GM18498 (cell line): ENCODE data around the gene ARGLU1.

Source experiments
- ATAC-seq: cut with Tn5 transposase; IDR thresholded peaks from one replicate; pipeline ENCODE4 v1.9.1; 2021; ENCODE audit warnings: mild to moderate bottlenecking, moderate library complexity; ENCODE audit not compliant: unreplicated experiment

Gene ARGLU1

DNA sequence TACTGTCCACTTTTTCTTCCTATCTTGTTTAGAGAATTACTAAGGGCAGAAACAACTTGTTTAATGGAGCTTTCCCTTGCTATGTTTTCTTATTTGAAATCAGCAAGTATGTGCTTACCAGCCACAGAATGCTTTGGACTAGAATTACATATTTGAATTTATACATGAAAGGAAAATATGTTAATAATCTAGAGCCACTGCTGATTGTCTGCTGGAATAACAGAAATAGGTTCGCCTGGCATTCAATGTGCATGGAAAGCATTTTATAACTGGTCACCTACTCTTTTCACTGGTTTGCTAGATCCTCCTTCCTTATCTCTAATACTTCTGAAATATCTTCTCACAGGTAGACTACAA lies 40.5 kb downstream of the ARGLU1 start:
- ATAC-seq: no peak

DNA sequence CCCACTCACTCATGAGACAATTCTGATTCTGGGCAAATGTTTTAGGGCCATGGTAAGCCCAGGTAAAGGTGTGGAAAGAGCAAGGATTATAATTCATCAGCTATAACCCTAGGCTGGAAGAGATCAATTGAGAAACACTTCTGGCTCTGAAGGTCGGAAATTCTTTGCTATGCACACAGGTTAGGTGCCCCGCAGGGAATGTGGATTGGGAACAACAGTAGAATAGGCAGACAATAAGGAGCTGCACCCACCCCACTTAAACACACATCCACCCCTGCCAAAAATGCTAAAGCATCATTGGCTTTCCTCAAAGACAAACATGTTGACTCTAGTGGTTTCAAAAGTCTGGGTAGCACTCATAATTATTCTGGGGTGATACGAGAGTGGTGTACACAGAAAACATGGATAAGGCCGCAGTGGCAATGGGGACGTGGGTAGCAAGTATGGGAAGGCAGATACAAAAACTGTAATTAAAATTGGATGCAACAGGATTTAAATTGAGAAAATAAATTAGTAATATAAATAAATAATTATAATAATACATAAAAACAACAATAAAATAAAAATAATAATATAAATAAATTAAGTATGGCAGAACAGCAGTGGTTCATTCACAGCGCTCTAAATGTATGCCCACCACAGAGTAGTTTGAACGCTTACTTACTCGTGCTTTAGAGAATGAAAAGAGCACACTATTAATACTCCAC lies 41.0 kb downstream of the ARGLU1 start:
- no peak for ATAC-seq

DNA sequence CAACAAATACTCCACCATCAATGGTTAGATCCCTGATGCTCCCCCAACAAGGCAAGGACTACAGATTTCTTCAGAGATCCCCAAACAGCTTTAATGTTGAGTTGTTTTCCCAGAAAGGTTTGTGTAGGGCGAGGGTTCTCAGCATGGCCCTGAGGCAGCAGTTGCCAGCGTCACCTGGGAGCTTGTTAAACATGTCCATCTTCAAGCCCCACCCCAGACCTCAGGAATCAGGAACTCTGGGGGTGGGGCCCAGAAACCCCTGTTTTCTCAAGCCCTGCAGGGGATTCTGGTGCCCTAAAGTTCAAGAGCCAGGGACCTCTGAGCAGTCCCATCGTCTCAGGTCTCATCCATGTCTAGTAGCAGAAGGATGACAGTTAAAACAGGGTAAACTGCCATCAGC lies 42.1 kb downstream of the ARGLU1 start:
- no peak for ATAC-seq

DNA sequence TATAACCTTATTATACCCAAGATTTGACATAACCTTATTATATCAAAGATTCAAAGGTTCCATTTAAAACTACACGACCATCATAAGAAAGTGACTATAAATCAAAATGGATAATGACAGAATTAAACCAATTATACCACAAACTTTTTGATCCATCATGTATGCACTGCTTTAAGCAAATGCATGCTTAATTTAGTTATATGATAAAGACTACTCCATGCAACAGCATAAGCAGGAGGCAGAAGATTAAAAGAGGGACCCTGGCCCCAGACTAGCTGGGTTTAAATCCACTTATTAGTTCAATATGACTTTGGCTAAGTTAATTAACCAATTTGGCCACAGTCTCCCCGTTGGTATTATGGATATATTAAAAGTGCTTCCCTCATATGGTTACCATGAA lies 43.8 kb downstream of the ARGLU1 start:
- no peak for ATAC-seq

DNA sequence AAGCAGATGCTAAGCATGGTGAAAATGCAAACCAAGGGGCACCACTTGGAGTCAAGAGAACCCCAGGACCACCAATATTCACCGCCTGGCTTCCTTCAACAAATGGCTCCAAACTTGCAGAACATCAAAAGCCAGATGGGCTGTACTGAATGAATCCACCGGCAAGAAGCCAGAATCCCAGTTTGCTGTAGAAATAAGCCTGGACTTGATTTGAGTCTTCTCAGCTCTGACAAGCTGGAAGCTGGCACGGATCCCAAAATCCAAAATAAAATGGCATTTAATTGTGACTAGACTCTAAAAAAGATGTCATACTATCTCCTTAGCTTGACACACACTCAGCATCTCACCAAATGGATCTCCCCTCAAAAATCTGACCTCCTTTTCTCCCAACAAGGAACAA lies 44.4 kb downstream of the ARGLU1 start:
- ATAC-seq: no peak

DNA sequence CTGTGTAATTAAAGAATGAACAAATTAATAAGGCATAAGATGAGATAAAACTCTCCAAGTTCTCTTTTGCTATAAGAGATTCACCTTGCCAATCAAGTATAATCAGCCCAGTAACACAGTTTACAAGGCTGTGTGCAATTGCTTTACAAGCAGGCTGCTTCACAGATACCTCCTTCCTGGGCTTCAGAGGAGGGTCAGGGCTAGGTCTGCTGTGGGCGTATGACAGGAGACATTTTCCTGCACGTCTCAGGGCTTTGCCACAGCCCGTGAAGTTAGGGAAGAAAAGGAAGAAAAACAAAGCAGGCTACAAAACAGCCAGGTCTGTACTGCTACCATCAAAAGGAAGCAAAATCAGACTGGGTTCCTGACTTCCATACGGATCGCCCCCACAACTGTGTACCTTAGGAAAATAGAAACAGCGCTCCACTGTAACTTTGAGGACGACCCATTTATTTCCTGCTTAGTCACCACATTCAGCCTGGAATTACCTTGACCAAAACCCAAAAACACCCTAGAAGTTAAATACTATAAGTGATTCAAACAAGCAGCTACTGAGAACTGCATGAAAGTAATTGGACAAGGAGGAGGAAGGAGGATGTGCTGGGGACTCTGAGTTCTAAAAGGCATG lies 44.9 kb downstream of the ARGLU1 start:
- no peak for ATAC-seq

DNA sequence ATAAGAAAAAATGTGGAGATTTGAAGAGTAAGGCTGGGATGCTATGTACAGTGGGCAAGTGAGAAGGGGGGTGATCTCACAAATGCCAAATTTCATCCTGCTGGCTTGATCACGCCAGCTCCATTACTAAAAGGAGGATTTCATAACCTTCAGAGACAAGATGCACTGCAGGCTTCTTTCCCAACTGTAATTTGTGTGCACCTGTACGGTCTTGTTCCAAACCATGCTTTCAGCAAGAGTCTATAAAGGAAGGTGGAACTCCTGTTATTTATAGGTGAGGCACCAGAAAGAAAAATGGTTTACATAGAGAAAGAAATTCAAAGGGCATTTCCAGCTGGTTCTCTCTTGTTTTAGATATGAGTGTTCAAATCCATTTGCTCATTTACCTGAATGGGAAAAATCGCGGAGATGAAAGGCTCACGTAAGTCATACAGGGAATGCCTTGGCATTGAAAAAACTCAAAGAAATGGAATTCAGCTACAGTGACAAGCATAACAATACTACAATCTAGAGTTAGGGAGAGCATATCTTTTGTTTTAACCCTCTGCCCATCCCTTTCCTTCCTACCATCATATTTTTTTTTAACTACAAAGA lies 45.7 kb downstream of the ARGLU1 start:
- ATAC-seq: no peak

DNA sequence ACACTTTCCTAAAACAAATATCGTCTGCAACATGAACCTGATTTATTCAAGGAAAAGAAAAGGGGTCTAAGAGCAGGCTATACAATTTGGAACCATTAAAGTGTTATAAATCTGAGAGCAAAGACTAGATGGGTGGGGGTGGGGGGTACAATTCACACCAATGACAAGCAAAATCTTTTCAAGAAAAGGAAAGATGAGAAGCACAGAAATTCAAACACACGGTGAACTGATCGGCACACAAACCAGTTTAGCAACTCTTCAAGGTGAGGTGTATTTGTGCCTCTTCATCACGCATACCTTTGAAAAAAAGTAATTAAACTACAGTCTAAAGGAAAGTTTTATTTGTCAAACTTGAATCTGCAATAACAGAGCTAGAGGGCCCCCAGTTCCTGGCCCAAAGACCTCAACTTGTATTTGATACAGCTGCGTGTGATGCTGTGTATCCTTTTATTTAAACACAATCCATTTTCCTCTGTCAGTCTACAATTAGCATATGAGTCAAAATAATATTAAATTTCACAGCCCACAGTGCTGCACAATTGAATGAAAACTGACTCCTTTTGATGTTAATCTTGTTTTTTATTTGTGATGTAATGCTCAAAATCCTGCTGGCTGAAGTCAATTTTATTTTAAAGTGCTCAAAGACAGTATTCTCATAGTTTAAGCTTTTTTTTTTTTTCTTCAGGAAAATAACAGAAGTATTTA lies 46.7 kb downstream of the ARGLU1 start:
- ATAC-seq: no peak

DNA sequence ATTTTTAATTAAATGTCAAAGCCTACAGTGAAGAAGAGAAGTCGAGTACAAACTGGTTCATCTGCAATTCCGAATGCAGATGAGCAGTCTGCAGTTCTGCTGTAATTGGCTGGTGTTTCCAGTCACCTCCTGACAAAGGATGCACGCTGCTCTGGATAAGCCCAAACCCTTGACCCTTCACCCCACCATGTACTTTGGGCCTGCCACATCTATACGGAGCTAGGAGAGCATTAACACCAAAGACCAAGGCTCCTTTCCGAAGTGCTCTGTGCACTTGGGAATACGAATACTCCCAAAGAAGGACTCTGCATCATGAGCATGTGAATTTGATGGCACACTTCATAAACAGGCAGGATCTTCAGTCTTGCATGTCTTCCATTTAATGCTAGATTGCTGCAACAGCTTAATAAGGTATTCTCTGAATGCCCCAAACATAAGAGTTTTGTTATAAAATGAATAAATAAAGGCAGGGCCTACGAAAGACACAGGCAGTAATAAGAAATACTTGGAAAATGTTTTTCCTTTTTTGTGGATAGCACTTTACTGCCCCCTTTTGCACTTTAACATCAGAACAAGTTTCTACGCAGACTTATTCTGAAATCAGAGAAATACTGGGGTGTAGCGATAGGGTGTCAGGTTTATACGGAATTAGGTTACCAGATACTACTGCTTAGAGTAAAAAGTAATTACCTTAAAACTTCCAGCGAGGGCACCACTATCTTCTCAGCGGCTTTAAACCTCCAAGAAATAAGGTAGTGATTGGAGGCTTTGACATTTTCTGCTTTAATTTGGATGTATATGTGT lies 47.5 kb downstream of the ARGLU1 start:
- ATAC-seq: no peak

DNA sequence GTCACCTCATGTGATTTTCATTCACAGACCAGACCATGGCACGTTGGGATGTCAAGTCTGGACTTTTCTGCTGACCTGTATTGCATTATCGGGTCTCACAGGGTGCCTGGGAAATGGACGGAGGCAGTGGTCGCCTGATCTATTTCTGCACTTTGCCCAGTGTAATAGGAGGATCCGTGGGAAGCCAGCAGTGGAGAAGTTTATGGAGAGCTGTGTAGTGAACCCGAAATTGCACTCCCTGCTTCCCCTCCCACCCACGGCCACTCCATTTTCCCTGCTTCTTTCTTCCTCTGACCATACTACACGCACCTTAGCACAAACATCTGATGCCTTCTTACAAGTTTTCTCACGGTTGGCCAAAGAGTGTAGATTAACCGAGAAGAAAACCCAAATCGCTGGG lies 49.4 kb downstream of the ARGLU1 start:
- ATAC-seq: no peak

DNA sequence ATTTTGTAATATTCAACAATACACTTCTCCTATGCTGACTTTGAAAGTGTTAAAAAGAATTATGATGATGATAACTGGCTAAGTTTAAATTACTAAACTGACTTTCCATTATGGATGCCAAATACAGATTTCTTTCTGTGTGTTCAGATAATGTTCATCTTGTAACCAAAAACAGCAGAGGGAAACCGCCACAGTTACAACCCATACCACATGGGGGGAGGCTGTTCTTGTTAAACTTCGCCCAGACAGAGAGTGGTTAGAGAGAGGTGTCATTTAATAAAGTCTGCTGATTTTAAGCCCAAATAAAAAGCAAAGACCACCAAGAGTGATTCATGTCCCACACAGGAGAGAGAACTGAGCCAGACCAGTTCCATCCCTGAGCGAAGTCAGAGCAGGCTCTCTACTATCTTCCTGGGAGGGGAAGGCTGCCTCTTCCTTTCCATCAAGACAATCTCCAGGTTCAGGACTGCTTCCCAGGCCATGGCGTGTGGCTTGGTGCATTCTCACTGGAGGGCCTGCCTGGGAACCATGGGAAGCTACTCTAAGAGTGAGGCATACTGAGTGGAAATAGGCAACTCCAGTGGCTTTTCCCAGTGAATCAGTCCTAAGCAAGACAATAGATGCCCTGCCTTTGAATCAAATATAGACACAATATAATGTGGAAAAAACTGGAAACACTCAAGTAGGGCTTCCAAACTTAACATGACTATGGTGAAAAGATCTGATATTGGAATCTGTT lies 50.7 kb downstream of the ARGLU1 start:
- no peak for ATAC-seq

DNA sequence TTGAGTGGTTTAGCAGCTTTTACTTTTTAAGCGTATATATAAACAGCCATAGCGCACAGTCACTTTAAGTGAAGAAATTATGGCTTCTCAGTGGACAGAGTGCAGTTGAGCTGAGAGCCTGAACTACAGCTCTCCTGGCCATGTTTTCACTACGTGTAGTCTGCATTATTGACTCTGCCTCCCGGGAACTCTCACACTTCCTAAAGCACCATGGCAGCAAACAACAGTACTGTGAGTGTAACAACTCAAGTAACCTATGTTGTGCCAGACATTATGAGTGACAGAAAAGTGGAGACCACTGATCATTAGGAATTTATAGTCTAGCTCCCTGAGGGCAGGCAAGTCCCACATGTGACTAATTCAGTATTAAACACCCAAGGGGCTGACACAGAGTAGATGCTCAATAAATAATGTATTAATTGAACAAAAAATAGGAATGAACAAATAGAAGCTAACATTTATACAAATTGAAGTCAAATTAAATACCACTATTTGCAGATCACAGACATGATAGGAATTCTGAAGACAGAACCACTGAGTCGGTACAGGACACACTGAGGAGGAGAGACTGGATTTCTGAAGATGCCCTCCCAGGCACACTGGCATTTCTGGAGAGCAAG lies 52.2 kb downstream of the ARGLU1 start:
- no peak for ATAC-seq

DNA sequence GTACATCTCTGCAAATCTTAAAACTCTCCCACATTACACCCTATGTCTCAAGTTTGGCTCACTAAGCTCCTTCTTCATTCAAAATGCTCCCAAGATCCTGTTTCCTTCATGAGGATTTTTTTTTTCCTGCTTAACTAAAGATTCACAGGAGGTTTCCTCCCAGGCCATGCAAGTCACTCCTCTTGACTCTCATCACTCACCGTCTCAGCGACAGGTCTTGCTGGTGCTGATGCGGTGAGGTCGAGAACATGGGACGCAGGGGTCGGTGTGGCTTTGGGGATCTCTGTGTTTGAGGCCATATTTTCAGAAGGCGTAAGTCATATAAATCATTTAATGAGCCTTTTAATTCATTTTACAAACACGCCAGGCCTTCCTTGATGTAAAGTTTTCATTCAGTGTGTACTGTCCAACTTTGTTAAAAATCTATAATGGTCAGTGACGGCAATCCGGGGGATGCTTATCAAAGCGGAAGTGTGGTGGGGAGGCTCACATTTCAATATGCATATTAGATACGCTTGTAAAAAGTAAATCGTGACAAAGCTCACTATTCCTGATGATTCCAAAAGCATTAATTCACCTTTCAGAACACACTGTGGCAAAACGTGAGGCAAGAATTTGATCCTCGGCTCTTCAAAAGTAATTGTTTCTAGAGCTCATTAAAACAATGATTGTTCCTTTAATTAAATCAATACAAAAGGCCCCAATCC lies 52.9 kb downstream of the ARGLU1 start:
- no peak for ATAC-seq

DNA sequence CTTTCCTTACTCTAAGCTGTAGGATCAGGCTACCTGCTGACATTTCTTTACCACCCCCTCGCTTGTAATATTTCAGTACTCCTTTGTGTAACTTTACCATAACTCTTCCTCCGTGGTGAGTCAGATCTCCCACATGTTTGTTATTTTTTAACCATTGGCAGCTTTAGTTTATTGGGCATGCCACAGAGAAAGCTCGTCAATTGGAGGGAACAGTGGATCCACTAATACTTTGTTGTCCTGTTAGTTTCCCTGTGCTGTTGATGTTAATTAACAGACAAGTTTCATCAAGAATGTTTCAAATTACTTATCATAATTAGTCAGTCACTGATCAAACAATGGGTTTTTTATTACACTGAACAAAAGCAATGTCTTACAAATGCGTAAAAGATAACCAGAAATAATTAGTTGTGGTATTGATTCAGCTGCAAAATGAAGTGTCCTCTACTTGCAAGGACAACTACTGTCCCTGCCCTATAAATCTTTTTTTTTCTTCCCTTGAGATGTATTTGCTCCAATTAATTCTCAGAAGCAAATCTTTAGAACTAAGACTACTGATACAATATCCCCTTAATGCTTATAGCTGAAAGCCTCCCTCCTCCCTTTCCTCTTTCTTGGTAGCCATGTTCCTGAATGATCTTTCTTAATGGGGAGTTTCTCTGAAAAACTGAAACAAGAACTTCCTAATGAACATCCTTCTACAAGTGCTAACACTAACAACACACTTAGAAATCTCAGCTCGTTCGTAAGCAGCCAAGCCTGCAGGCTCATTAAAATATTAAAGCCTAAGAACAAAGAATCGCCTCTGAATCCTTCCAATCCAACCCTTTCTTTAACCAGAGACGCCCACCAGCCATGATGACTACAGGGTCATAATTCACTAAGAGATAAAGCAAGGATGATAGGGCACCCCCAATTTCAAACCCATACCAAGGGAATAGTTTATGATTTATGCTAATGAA lies 54.6 kb downstream of the ARGLU1 start:
- ATAC-seq: no peak

DNA sequence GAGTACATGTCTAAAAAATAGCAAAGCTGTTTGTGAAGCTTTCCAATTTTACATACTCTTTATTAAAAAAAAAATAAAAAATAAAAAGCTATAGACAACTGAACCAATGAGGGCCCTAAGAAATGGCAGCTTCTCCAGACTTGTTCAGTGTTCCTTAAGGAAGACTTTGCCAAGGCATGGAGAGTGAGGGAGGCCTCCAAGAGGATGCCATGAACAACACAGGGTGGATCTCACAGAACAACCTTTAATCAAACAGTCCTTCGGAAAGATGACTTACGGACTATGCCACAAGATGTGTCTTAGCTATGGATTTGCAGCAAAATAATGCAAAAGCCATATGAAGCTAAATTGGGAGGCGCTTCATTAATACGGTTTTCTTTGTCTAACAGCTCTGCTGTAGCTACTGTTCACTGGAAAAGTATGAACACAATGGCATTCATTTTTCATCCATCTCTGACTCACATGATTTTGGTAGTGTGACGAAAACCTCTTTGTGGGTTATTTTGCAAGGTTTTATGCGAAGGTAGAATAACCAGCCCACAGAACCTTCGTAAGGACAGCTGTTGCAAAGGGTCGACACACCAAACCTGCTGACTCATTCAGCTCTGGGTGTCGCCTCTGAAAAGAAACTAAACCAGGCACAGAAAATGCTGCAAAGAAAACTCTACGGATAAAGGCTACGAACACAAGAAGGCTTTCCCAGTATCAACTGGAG lies 60.2 kb downstream of the ARGLU1 start:
- peak; percentile 85 for ATAC-seq

DNA sequence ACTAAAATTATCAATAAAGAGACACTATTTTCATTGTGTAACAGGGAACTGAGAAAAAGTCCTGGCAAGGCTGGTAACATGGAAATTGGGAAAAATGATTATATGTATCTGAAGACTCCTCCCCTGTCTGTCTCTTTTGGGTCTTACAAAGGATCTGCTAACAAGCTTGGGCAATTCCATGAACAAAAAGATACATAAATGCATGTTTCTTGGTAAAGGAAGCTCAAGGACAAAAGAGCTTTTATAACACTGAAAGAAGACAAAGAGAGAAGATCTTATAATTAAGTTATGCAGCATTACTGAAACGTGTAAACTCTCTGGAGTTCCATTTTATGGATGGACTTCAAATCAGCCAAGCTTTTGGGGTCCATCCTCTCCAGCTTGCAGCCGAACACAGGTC lies 61.7 kb downstream of the ARGLU1 start:
- ATAC-seq: no peak

DNA sequence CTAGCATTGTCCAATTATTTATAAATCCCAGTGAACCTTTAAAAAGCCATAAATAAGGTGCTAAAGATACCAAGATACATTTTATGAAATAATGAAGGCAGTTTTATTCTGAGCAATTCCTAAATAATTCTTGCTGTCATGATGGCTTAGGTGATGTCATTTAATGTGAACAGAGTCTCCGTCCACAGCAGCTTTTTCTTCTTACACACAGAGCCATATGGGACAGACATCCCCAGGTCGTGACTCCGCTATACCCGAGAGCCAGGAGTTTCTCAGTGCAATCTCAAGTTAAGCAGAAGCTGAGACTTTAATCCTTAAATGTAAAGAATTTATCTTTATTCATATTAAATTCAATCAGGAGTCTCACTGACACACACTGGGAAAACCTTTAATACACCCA lies 62.2 kb downstream of the ARGLU1 start:
- ATAC-seq: no peak

DNA sequence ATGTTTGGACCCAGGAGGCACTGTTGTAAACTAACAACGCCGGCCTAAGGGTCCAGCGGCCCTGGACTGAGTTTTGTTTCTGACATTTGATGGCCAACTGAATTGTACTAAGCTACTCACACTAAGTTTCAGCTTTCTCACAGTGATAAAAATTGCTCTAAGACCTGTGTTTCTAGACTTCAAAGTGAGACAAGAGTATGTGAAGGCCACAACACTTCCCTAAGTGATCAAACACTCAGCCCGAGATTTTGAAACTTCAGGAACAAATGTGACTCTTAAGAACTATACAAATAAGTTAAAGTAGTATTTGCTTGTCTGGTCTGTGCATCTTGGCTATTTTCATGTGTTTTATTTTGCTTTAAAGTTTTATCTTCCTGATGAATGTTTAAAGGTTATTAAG lies 62.6 kb downstream of the ARGLU1 start:
- no peak for ATAC-seq
